HT1080 (cell line): ENCODE measurements around the gene EGFR. TPM values are rescaled to one million over a fixed set of nuclear protein-coding genes. Genes with fewer than 3 reads are reported as not detected.

ENCODE experiments used
- DNase-seq: peaks from one replicate; pipeline ENCODE4 v3.0.0-alpha.2; 2015; ENCODE audit warnings: low read depth
- total RNA-seq: library from RNA; depleted of rRNA; stranded (reverse); fragments of >200 nt; shearing (Covaris generic); gene quantifications from 2 replicates; pipeline ENCODE4 v1.2.3, GENCODE V29; 2014

Gene EGFR
- total RNA-seq, 1 experiment from 2014 or later: 34.5 TPM

DNA sequence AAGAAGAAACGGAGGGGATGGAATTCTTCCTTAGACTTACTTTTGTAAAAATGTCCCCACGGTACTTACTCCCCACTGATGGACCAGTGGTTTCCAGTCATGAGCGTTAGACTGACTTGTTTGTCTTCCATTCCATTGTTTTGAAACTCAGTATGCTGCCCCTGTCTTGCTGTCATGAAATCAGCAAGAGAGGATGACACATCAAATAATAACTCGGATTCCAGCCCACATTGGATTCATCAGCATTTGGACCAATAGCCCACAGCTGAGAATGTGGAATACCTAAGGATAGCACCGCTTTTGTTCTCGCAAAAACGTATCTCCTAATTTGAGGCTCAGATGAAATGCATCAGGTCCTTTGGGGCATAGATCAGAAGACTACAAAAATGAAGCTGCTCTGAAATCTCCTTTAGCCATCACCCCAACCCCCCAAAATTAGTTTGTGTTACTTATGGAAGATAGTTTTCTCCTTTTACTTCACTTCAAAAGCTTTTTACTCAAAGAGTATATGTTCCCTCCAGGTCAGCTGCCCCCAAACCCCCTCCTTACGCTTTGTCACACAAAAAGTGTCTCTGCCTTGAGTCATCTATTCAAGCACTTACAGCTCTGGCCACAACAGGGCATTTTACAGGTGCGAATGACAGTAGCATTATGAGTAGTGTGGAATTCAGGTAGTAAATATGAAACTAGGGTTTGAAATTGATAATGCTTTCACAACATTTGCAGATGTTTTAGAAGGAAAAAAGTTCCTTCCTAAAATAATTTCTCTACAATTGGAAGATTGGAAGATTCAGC lies 187.6 kb downstream of the EGFR start:
- no peak for DNase-seq

DNA sequence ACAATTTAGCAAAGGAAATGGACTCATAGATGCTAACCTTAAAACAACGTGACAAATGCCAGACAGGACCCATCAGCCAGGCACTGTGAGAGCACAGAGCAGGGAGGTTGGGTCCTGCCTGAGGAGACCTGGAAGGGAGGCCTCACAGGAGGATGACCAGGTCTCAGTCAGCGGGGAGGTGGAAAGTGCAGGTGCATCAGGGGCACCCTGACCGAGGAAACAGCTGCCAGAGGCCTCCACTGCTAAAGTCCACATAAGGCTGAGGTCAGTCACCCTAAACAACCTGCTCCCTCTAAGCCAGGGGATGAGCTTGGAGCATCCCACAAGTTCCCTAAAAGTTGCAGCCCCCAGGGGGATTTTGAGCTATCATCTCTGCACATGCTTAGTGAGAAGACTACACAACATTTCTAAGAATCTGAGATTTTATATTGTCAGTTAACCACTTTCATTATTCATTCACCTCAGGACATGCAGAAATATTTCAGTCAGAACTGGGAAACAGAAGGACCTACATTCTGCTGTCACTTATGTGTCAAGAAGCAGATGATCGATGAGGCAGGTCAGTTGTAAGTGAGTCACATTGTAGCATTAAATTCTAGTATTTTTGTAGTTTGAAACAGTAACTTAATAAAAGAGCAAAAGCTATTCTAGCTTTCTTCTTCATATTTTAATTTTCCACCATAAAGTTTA lies 188.8 kb downstream of the EGFR start:
- DNase-seq: no peak

DNA sequence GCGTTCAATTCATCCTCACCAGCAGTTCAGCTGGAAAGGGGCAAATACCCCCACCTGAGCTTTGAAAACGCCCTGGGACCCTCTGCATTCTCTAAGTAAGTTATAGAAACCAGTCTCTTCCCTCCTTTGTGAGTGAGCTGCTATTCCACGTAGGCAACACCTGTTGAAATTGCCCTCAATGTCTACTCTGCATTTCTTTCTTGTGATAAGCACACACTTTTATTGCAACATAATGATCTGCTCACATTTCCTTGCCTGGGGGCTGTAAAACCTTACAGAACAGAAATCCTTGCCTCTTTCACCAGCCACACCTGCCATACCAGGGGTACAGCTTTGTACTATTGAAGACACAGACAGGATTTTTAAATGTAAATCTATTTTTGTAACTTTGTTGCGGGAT lies 190.5 kb downstream of the EGFR start:
- no peak for DNase-seq

DNA sequence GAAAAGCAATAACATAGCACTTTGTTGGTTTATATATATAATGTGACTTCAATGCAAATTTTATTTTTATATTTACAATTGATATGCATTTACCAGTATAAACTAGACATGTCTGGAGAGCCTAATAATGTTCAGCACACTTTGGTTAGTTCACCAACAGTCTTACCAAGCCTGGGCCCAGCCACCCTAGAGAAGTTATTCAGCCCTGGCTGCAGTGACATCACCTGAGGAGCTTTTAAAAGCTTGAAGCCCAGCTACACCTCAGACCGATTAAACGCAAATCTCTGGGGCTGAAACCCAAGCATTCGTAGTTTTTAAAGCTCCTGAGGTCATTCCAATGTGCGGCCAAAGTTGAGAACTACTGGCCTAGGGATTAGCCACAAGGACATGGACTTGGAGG lies 191.4 kb downstream of the EGFR start:
- no peak for DNase-seq

DNA sequence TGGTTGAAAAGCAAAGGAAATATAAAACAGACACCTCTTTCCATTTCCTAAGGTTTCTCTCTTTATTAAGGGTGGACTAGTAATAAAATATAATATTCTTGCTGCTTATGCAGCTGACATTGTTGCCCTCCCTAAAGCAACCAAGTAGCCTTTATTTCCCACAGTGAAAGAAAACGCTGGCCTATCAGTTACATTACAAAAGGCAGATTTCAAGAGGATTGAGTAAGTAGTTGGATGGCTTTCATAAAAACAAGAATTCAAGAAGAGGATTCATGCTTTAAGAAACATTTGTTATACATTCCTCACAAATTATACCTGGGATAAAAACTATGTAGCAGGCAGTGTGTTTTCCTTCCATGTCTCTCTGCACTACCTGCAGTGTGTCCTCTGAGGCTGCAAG lies 191.9 kb downstream of the EGFR start:
- no peak for DNase-seq

DNA sequence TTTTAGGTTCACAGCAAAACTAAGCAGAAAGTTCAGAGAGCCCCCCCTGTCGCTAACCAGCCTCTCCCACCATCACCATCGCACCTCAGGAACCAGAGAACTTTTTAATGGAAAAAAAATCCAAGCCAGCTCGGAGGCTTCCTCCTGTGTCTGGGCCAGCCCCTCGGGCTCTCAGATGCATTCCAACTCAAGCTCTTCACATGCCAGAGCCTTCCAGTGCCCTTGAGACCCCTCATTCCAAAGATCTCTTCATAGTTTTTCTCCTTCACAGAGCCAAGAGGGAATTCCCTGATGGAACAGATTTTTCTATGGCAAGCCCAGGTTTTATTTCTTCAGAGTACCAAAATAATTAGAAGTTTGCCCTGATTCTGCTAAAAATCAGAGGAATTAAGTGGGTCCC lies 192.9 kb downstream of the EGFR start:
- DNase-seq: no peak

DNA sequence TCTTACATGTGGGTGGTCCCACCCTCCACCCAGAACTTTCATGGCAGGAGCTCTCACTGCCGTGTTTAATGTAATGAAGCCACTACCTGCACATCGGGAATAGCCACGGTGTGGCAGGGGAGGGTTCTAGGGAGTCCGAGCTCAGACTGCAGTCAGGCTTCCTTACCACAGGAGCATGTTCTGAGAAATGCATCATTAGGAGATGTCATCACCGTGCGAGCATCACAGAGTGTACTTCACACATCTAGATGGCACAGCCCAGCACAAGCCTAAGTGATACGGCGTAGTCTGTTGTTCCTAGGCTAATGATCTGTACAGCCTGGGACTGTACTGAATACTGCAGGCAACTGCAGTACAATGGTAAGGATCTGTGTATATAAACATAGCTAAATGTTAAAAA lies 193.4 kb downstream of the EGFR start:
- DNase-seq: no peak

DNA sequence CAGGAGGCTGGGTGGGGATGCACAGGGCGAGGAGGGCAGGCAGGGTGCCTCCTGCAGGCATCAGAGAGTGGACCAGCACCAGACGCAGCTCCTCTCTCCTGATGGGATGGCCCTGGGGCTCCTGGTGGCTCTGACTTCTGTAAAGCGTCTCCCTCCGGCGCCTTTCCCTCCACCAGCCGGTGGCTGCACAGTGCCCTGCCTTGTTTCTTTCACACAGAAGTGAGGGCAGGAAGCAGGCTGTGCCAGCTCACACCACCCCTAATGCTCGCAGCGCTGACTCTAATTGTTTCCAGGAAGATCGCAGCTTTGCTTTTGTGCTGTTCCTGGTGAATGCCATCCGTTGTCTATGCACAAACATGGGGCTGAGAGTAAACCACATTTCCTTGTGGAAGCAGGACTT lies 194.0 kb downstream of the EGFR start:
- DNase-seq: no peak

DNA sequence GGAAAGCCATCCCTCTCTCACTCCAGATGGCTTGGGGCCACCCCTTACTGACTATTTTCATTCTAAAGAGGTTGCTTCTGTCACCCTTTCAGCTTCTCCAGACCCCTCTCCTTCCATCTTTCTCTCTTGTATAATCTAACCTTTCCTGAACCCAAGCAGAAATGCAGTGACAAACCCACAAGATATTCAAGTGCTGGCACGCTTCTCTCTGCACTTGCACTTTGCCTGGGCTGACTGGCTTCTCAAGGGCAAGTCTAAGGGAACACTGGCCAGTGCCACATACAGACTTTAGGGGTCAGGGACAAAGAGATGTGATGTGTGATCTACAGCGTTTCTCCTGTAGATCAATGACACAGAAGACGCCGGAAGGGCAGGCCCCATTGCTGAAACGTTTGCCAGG lies 195.9 kb downstream of the EGFR start:
- no peak for DNase-seq

DNA sequence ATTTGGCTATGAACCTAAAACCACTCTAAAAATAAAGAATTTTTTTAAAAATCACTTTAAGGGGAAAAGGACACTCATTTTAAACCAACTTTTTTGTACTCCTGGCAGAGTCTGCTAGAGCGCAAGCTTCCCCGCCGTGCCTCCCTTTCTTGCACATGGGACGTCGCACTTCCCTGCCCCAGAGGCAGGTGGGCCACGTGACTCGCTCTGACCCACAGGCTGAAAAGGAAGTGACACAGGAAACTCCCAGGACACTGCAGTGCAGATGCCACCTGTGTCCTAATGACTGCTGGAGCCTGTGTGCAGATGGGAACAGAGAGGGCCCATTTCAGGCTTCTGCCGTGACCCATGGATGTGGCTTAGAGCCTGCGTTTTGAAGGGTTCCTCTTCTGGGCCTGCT lies 204.2 kb downstream of the EGFR start:
- DNase-seq: no peak

DNA sequence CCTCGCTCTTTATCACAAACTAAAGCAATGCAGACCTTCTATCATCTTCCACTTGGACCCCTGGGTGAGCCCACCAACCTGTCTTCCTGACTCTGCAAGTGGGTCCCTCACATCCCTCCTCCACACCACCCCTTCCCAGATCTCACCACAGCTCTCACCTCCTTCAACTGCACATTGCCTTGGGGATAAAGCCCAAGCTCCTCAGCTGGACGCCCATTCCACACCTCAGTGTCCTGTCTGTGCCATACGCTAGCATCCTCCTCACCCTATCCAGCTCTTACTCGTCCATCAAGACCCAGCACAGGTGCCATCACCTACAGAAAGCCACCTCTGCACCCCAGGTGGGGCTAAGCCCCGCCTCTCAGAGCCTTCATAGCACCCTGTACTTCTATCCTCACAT lies 205.3 kb downstream of the EGFR start:
- no peak for DNase-seq

DNA sequence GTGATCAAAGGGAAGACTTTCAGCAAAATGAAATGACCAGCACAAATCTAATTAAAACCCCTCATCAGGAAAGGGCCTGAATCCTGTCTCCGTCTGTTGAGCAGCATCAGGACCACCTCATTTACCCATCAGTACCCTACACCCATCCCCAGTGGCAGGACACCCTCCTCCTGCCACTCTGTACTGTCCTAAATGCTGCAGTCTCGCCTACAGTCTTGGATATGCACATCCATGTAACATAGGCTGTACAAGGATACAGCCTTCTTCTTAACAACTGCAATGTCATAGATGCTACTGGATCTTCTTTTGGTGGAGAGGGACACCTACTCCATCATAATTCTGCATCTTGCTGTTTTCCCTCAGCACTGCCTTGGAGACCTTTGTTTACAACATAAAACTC lies 206.0 kb downstream of the EGFR start:
- no peak for DNase-seq

DNA sequence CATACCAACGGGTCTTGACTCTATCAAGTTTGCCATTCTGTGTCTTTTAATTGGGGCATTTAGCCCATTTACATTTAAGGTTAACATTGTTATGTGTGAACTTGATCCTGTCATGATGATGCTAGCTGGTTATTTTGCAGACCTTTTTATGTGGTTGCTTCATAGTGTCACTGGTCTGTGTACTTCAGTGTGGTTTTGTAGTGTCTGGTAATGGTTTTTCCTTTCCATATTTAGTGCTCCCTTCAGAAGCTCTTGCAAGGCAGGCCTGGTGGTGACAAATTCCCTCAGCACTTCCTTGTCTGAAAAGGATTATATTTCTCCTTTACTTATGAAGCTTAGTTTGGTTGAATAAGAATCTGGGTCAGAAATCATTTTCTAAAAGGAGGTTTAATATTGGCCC lies 211.2 kb downstream of the EGFR start:
- DNase-seq: no peak

DNA sequence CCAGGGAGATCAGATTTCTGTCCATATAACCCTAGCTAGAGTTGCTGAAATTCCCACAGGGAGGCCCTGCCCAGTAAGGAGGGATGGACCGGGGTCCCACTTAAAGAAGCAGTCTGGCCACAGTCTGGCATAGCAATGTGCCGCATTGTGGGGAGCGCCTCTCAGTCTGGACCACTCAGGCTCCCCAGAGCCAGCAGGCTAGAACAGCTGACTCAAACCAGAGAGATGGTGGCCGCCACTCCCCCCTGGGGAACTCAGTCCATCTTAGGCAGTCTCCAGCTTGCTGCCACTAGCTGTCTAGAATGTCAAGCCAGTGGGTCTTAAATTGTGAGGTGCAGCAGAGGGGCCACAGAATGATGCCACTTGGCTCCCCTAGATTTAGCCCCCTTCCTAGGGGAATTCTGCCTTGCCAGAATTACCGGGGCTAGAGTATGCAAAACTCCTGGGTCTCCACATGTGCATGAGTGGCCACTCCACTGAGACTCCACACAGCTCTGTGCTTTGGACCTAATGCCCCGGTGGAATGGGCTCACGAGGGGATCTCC lies 213.0 kb downstream of the EGFR start:
- DNase-seq: no peak

DNA sequence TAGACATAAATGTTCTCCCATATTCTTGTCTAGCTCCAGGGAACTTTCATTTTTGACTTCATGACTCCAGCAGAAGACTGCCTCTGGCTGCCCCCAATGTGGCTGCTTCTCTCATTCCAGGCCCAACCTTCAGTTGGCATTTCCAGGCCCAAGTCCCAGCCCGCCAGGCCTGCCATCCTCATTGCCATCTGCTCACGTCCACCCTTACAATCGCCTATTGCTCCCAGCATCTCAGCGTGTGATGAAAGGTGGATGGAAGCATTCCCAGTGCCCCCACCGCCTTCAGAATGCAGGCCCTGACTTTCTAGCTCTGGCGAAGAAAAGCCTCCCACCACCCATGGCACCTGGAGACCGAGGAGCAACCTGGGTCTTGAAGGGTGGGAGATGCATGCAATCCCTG lies 214.2 kb downstream of the EGFR start:
- DNase-seq: no peak

DNA sequence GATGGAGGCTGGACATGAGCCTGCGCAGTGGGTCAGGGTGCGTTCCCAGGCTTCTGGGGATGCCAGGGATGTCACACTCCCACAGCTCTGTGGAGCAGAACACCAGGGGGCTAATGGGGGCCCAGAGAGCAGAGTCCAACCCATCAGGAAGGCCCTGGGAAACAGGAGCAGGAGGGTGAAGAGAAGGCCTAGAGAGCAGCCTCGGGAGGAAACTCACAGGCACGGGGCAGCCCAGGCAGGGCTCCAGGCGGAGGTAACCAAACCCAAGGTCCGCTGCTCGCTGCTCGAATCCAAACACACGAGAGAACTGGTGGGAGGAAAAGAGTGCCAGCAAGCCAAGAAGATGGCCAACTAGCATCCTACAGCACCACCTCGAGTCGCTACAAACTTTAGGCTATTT lies 215.6 kb downstream of the EGFR start:
- no peak for DNase-seq

DNA sequence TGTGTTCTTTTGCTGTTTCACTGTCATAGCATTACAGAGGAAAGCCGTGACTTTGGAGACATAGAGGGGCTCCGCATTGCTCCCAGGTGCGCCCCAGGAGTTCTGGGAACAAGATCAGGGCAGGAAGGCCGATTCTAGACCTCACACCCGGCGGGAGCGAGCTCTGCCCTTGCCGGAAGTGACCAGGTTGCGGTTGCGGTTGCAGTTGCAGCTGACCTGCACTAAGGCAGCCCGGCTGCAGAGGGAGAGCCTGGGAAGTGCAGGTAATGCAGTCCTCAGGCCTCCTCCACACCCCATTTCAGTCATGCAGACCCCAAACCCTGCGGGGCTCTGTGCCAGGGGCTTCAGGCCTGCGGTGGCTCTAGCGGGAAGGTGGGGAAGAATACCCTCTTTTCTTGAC lies 216.3 kb downstream of the EGFR start:
- no peak for DNase-seq

DNA sequence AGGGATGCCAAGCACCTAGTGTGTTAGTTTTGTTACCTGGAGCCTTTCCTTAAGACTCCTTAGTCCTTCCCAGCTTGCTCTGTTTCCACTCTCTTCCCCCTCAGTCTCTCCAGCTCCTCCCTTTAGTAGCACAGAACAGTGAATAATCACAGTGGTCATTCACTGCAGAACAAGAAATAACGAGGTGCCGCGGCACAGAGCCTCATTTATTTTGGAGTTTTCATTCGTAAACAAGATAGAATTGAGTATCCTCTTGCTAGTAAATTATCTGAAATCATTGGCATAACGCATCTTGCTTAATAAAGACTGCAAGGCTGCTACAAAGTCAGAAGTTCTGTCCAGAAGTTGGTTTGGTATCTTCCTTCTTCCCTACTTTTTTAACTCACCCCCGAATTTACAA lies 217.0 kb downstream of the EGFR start:
- no peak for DNase-seq

DNA sequence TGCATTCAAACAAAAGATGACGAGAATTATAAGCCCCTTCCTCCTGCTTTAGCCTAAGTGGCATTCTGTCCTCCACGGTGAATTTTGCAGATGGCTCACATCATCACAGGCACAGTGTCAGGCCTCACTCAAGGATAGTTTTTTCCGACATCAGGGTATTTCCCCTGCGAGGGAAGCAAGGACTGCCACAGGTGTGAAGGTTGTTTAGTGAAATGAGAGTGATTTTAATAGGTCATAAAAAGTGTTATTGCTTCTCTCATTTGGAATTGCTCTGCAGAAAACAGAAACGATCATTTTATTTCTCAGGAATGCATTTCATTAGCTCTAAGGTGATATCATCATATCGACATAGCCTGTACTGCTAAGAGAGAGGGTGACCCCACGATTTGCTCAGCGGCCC lies 217.7 kb downstream of the EGFR start:
- no peak for DNase-seq

DNA sequence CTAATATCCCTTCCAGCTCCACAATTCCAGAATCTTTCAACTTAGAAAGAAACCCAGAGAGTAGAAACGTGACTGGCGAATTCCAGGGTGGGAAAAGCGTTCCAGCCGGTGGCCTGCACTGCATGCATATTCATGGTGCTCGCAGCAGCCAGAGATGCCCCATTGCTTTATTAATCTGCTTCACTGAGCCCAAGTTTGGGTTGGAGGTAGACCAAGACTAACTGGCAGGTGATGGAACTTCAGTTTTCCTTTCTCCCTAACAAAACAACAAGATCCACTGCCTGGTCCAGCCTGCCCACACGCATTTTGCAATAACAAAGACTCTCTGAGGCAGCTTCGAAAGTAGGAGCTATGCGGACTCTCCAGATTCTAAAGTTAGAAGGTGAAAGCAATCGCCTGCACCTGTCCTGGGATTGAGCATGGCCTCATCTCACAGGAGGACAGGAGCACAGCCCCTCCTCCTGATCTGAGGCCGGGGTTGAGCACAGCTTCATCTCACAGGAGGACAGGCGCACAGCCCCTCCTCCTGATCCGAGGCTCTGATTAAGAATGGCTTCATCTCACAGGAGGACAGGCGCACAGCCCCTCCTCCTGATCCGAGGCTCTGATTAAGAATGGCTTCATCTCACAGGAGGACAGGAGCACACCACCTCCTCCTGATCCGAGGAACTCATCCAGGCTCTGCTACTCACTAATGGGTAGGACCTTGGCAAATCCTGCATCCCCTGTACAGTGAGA lies 218.5 kb downstream of the EGFR start:
- no peak for DNase-seq

DNA sequence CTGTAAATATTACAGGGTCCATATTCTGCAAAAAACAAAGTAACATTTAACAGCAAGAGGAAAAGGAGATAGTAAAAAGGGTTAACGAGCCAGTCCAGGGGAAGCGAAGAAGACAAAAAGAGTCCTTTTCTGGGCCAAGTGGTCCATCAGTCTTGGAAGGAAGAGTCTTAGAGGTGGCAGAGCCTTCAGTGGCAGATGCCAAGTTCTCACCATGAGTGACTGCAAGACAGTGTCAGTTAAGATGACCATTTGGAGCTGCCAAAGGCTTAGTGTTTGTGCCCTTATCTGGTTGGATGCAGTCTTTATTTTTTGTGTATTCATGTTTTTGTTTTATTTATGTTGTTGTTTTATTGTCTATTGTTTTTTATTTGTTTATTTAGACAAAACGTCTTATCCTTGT lies 220.6 kb downstream of the EGFR start:
- DNase-seq: no peak

DNA sequence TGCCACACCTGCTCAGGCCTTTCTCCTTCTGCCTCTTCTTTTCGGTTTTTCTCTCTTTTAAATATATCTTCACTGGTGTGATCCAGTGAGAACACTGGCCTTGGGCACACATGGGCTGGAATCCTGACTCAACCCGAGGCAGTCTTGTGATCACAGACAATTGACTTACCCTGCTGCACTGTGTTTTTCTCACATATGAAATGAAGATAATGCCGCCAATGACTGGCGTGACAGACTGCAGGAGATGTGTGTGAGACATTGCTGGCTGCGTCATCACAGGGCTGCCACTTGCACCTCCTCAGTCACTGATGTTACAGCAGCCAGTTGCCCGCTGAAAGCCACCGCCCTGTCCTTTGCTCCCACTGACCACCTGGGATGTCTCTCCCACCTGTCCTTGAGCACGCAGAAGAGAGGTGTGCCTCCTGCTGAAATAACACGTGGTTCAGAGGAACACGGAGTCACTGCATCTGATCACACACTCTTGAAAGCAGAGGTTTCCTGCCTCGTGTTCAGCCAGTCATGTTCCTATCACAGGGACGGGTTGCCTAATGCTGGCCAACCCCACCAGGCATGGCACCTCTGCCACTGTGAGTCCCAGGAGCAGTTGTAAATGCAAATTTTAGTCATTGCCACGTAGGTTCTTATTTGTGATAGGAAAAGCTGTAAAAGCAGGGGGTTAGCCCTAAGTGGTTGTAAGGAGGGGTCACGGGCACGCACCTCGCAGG lies 221.8 kb downstream of the EGFR start:
- DNase-seq: no peak
